Stomach (tissue), 9 donors: Measurements from ENCODE around the gene ATXN7L3. TPM values are rescaled to one million over a fixed set of nuclear protein-coding genes. Genes with fewer than 3 reads are reported as not detected.

ENCODE experiments used
- DNase-seq, 2 donors: peaks; one replicate each; pipeline versions ENCODE4 v3.0.0 to v3.0.0-alpha.2; 2013 to 2019
- H3K27ac ChIP-seq, 5 donors: fragments of 200-600 bp in 4 of 5; sonication (generic) in 4 of 5; one replicate each; pipeline ENCODE4 v1.5.1; 2013 to 2019; ENCODE audit warnings: mild to moderate bottlenecking in 1 of 5, moderate library complexity in 1 of 5
- H3K27me3 ChIP-seq, 3 donors: fragments of 200-600 bp; sonication (generic); one replicate each; pipeline ENCODE4 v1.5.1; 2017 to 2019; ENCODE audit warnings: mixed run types in 1 of 3
- H3K36me3 ChIP-seq, 4 donors: fragments of 200-600 bp; sonication (generic); 1 replicate in 3 of 4; 2 replicates in 1 of 4; pipeline ENCODE4 v1.5.1; 2016 to 2019
- H3K4me1 ChIP-seq, 4 donors: fragments of 200-600 bp; sonication (generic); one replicate each; pipeline ENCODE4 v1.5.1; 2016 to 2019
- H3K4me3 ChIP-seq, 4 donors: fragments of 200-600 bp; sonication (generic) in 3 of 4; one replicate each; pipeline ENCODE4 v1.5.1; 2016 to 2019; ENCODE audit warnings: mild to moderate bottlenecking in 1 of 4
- H3K9me3 ChIP-seq, 4 donors: fragments of 200-600 bp; sonication (generic); one replicate each; pipeline ENCODE4 v1.5.1; 2016 to 2019
- EP300 ChIP-seq: sonication (generic); formaldehyde crosslinking; IDR thresholded peaks from one replicate; pipeline ENCODE4 v1.6.1; 2017; ENCODE audit warnings: antibody characterized with exemption
- POLR2A ChIP-seq, 4 donors: fragments of 450-650 bp; IDR thresholded peaks; one replicate each; pipeline ENCODE4 v1.6.1; 2016; ENCODE audit warnings: antibody characterized with exemption in 4 of 4, control low read depth in 2 of 4, mild to moderate bottlenecking in 1 of 4, moderate library complexity in 1 of 4
- POLR2AphosphoS5 ChIP-seq, 3 donors: sonication (generic); formaldehyde crosslinking; IDR thresholded peaks; one replicate each; pipeline ENCODE4 v1.6.1; 2016; ENCODE audit warnings: antibody characterized with exemption in 3 of 3
- WGBS, 5 donors: extraction: QIAGEN DNeasy Blood & Tissue Kit in 3 of 5; methylation state at CpG; one replicate each; pipeline versions ENCODE4 v1.1.5 to v1.1.7; 2013 to 2018; 5-methylcytosine and 5-hydroxymethylcytosine counted together
- intact Hi-C: fragments of 100-400 bp; cut with DNase I; formaldehyde crosslinking; loops from one replicate; pipeline ENCODE4 v1.15.1; 2023; ENCODE audit warnings: low total_unique reads
- polyA plus RNA-seq, 3 donors: library from polyadenylated mRNA; stranded (reverse); fragments of 200-250 nt; gene quantifications; one replicate each; pipeline ENCODE4 v1.2.3, GENCODE V29; 2013
- total RNA-seq, 5 donors: library from RNA; depleted of rRNA; stranded (reverse); fragments of >200 nt; gene quantifications; one replicate each; pipeline versions ENCODE4 v1.1.0 to v1.2.3, GENCODE V29; 2014 to 2016
- TF ChIP-seq, protein P1 (sequence below), 7 experiments: fragments of 450-650 bp in 4 of 7; fragments of 200-600 bp in 3 of 7; sonication (generic) in 3 of 7; IDR thresholded peaks; one replicate each; pipeline ENCODE4 v1.5.1; 2016 to 2019; ENCODE audit warnings: antibody characterized with exemption in 7 of 7, control low read depth in 2 of 7, mild to moderate bottlenecking in 1 of 7
- donor health status: healthy with polysubstance abuse.
- donor health status: Bipolar disorder and iron deficiency.
- donor health status: healthy.

Gene ATXN7L3
- total and polyA plus RNA-seq, 8 donors, result 11.1 to 57.4 (median 29.6) TPM

DNA sequence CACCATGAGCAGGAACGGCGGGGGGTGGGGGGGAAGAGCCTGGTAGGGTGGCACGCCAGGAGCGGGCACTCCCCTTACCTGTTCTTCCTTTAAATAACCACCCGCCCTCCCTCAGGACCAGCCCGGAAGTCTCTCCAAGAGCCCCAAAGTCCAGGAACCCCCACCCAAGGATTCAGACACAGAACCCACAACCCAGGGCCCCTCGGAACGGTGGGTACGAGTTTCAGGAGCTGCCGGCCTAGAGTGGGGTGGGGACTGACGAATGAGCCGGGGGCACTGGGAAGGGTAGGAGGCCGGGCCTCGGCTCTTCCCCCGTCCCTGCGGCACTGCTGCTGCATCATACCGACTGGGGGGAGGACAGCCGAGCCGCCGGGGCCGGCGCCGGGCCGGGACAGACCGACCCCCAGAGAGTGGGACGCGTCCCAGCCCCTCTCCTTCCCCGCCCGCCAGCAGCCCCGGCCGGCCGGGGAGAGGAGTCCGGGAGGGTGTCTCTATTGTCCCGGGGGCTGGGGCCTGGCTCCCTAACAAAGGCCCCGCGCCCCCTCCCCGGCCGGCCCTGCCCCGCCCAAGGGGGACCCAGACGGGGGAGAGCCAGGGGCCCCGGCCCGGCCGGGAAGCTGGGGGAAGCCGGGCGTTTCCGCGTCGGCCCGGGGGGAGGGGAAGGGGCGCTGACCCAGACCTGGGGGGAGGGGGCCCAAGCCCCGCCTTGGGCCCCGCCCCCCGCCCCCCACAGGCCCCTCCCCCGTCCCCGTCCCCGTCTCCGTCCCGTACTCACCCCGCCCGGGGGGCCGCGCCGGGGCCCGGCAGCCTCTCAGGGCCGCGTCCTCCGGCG lies 747 bp downstream of the ATXN7L3 start:
- Histone ChIP-seq H3K9me3 (no peaks in the 10 kb centered on the region), H3K27ac (peak overlapping the region; percentile 97 to 100 (median 100)), H3K4me1 (peaks cover 26 to 52% (median 37%) of the 10 kb centered on the region in 4 donors), H3K36me3 (peaks cover 34 to 40% (median 38%) of the 10 kb centered on the region in 4 donors), H3K27me3 (no peaks in the 10 kb centered on the region), H3K4me3 (peak overlapping the region; percentile 71 to 99 (median 92))
- intact Hi-C loops, result no loop called here
- WGBS, 5 donors, result 0 to 1% (median 0%) methylated on average over 11 to 66 of the region's 68 CpGs
- peak; percentile 68 to 86 for DNase-seq
- TF ChIP-seq EP300 (no peak), POLR2A (IDR thresholded peaks at IDR 0.05) (no peak)
- TF ChIP-seq, protein P1, sequence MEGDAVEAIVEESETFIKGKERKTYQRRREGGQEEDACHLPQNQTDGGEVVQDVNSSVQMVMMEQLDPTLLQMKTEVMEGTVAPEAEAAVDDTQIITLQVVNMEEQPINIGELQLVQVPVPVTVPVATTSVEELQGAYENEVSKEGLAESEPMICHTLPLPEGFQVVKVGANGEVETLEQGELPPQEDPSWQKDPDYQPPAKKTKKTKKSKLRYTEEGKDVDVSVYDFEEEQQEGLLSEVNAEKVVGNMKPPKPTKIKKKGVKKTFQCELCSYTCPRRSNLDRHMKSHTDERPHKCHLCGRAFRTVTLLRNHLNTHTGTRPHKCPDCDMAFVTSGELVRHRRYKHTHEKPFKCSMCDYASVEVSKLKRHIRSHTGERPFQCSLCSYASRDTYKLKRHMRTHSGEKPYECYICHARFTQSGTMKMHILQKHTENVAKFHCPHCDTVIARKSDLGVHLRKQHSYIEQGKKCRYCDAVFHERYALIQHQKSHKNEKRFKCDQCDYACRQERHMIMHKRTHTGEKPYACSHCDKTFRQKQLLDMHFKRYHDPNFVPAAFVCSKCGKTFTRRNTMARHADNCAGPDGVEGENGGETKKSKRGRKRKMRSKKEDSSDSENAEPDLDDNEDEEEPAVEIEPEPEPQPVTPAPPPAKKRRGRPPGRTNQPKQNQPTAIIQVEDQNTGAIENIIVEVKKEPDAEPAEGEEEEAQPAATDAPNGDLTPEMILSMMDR (IDR thresholded peaks at IDR 0.05), result no peak

DNA sequence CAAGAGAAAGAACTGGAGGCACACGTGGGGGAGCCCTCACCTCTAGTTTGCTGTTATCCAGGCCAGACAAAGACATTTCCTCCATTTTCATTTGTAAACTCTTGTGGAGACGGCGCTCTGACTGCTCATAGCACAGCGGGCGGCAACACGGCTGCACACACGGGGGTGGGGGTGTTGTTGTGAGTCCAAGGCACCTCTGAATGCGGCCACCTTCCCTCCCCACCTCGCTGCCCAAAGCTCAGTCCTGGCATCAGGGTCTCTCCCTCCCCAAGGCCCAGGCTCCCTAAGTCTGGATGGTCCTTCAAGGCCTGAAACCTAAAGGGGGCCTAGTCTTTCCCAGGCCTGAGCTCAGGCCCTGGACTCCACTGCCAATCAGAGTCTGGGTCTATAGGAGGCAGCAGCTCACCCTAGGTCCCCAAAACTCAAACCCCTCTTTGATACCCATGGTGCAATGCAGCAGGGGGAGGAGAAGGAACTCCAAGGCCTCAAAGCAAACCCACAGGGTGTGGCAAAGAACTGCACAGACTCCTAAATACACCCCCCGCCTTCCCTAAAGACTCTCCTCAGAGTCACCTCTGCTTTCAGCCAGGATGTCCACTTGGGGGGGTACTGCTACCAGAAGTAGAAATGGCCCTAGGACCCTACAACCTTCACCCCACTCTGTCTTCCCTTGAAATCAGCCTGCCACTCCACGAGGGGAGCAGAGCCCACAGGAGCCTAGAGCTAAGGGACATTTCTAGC lies 1.5 kb downstream of the ATXN7L3 start:
- TF ChIP-seq POLR2A (IDR thresholded peaks at IDR 0.05) (no peak), POLR2AphosphoS5 (IDR thresholded peaks at IDR 0.05) (peak in 1 of 3 donors; percentile 30)
- H3K36me3 ChIP-seq, result peaks cover 41 to 47% (median 46%) of the 10 kb centered on the region in 4 donors
- 41 to 52% (median 49%) methylated on average over 11 of the region's 11 CpGs for WGBS, 5 donors
- H3K4me3 ChIP-seq, result peak overlapping the region; percentile 71 to 99 (median 92)
- peak overlapping the region; percentile 97 to 100 (median 100) for H3K27ac ChIP-seq
- H3K4me1 ChIP-seq, result peaks cover 26 to 52% (median 36%) of the 10 kb centered on the region in 4 donors
- peak in 1 of 2 donors; percentile 83 for DNase-seq
- no peaks in the 10 kb centered on the region for H3K27me3 ChIP-seq
- H3K9me3 ChIP-seq, result no peaks in the 10 kb centered on the region
- intact Hi-C loops, result no loop called here

DNA sequence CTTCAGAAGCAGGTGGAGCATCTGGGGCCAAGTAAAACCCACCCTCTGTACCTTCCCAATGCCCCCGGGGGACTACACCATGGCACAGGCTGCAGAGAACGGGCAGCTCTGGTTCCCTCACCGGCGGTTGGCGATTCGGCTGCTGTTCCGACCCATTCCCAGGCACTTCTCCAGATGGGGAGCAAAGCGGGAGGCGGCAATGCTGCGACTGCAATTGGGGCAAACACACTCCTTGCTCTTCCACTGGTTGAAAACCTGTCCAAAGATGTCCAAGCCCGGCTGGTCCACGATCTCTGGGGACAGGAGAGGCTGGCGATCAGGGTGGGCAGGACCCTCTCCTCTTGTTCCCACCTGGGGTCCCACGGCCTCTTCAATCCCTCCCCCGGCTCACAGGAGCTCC lies 2.6 kb downstream of the ATXN7L3 start:
- TF ChIP-seq POLR2AphosphoS5 (IDR thresholded peaks at IDR 0.05) (no peak), POLR2A (IDR thresholded peaks at IDR 0.05) (no peak), EP300 (no peak)
- TF ChIP-seq, protein P1 (IDR thresholded peaks at IDR 0.05), result no peak
- DNase-seq, result no peak
- no peaks in the 10 kb centered on the region for H3K9me3 ChIP-seq
- 87 to 93% (median 90%) methylated on average over 7 to 15 of the region's 15 CpGs for WGBS, 5 donors
- no peak overlapping the region for H3K4me3 ChIP-seq
- H3K36me3 ChIP-seq, result peaks cover 41 to 56% (median 54%) of the 10 kb centered on the region in 4 donors
- H3K27me3 ChIP-seq, result no peaks in the 10 kb centered on the region
- intact Hi-C loops, result no loop called here
- peaks cover 26 to 60% (median 43%) of the 10 kb centered on the region in 4 donors for H3K4me1 ChIP-seq
- peak overlapping the region in 3 of 5 donors; percentile 100 for H3K27ac ChIP-seq

DNA sequence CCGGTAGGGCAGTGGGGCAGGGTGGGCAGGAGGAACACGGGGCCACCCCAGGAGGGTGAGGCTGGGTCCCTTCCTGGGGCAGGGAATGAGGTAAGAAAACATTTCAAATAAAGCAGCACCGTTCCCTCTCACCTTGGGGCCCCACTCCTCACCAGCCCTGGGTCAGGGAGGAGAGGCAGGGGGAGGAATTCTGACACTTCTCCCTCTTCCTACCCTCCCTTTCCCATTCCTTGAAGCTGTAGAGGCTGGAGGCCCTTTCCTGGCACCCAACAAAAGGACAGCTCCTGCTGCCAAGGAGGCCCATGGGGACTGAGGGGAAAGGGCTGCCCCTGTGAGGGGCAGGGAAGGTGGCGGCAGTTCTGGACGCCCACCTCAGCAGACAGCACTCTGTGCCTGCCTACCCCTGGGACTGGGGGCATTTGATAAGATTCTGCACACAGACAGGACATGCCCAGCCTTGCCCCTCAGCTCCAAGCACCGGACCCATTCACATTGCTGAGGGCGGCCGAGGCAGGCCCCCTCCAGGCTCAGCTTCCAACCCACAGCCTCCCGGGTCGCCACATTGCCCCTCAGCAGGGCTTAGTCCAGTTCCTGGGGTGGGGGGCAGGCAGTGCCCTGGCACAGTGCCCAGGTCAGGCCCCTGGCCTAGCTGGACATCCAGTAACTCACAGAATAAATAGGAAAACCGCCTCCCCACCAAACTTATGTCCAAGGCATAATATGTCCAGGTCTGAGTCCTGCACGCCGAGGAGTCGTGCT lies 6.2 kb downstream of the ATXN7L3 start:
- no peaks in the 10 kb centered on the region for H3K27me3 ChIP-seq
- no peak overlapping the region for H3K4me3 ChIP-seq
- DNase-seq, result no peak
- peak overlapping the region in 3 of 5 donors; percentile 50 to 66 (median 59) for H3K27ac ChIP-seq
- TF ChIP-seq EP300 (no peak), POLR2AphosphoS5 (IDR thresholded peaks at IDR 0.05) (no peak), POLR2A (IDR thresholded peaks at IDR 0.05) (no peak)
- TF ChIP-seq, protein P1 (IDR thresholded peaks at IDR 0.05), result no peak
- intact Hi-C loops, result no loop called here
- peaks cover 17 to 60% (median 41%) of the 10 kb centered on the region in 4 donors for H3K4me1 ChIP-seq
- no peaks in the 10 kb centered on the region for H3K9me3 ChIP-seq
- 74 to 83% (median 80%) methylated on average over 5 to 14 of the region's 14 CpGs for WGBS, 5 donors
- peaks cover 50 to 89% (median 87%) of the 10 kb centered on the region in 4 donors for H3K36me3 ChIP-seq
